HFFc6 (cell line): ENCODE results near the gene SLC13A3. TPM values are rescaled to one million over a fixed set of nuclear protein-coding genes. Genes with fewer than 3 reads are reported as not detected.

Experiments
- DNase-seq: peaks from one replicate; pipeline ENCODE4 v3.0.0-alpha.2; 2018
- H3K27ac Mint-ChIP-seq: 2 replicates; pipeline ENCODE4 v1.8.0; 2020; ENCODE audit warnings: mild to moderate bottlenecking, mixed read lengths
- H3K27me3 Mint-ChIP-seq: 2 replicates; pipeline ENCODE4 v1.8.0; 2021; ENCODE audit warnings: mild to moderate bottlenecking, moderate library complexity, mixed read lengths; ENCODE audit not compliant: insufficient read depth
- H3K36me3 Mint-ChIP-seq: 2 replicates; pipeline ENCODE4 v1.8.0; 2021; ENCODE audit warnings: low read depth, mixed read lengths
- H3K4me1 Mint-ChIP-seq: 2 replicates; pipeline ENCODE4 v1.8.0; 2020; ENCODE audit warnings: low read depth, mixed read lengths
- H3K4me3 Mint-ChIP-seq: 2 replicates; pipeline ENCODE4 v1.8.0; 2020; ENCODE audit warnings: mild to moderate bottlenecking, moderate library complexity, mixed read lengths
- H3K9me3 Mint-ChIP-seq: 2 replicates; pipeline ENCODE4 v1.8.0; 2020; ENCODE audit warnings: mild to moderate bottlenecking, mixed read lengths
- total RNA-seq, 6 experiments: library from RNA; stranded (reverse); fragmentation: NEBNext Ultra II Directional; extraction: Animal tissue kit (Norgen Biotek cat#: 25700); gene quantifications; 2 replicates in 1 of 6; 3 replicates in 5 of 6; pipeline ENCODE4 v1.2.3, GENCODE V29; 2021
- TF ChIP-seq, protein P1 (sequence below): fragments of 200-600 bp; sonication (generic); IDR thresholded peaks from 2 replicates; pipeline ENCODE4 v1.5.0; 2021; ENCODE audit warnings: antibody characterized with exemption, mild to moderate bottlenecking

SLC13A3 gene
- total RNA-seq, 6 experiments from 2014 or later: 2.3 to 3.5 (median 2.7) TPM

GRCh38 chr20:46584508-46584907 is 66.8 kb downstream of the SLC13A3 start:
- no peak overlapping the region for H3K27ac Mint-ChIP-seq
- no peaks in the 10 kb centered on the region for H3K9me3 Mint-ChIP-seq
- TF ChIP-seq, protein P1, sequence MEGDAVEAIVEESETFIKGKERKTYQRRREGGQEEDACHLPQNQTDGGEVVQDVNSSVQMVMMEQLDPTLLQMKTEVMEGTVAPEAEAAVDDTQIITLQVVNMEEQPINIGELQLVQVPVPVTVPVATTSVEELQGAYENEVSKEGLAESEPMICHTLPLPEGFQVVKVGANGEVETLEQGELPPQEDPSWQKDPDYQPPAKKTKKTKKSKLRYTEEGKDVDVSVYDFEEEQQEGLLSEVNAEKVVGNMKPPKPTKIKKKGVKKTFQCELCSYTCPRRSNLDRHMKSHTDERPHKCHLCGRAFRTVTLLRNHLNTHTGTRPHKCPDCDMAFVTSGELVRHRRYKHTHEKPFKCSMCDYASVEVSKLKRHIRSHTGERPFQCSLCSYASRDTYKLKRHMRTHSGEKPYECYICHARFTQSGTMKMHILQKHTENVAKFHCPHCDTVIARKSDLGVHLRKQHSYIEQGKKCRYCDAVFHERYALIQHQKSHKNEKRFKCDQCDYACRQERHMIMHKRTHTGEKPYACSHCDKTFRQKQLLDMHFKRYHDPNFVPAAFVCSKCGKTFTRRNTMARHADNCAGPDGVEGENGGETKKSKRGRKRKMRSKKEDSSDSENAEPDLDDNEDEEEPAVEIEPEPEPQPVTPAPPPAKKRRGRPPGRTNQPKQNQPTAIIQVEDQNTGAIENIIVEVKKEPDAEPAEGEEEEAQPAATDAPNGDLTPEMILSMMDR: no peak

DNA sequence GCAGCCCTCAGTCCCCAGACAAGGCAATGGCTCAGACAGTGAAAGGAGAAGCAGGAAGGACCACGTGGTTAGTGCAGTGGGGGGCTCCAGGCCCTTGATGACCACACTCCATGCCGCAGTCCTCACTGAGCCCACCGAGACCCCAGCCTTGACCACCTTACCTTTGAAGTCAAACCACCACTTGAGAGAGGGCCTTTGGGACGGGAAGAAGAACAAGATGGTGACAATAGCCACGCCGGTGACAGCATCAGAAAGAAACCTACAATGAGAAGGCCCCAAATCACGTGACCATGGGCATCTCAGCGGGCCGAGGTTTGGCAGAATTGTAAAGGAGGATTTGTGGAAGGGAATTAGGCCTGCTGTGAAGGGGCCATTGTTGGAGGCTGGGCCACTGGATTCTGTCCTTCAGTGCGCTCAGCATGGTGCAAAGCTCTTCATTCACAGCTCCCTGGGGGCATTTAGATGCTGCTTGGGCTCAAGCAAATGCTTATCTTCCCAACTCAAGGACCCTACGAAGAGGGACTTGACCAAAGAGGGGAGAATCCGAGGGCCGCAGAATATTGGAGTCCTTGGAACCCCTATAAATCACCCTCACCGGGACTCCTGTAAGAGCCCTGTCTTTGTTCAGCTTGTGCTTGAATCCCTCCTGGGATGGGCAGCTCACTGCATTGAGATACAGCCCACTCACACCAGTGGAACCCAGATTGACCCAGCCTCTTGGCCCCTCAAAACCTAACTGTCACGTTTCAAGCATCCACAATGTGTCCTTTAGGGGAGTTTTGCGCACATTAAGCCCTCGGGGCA is 67.6 kb downstream of the SLC13A3 start:
- Mint-ChIP-seq H3K9me3 (no peaks in the 10 kb centered on the region), H3K27ac (no peak overlapping the region), H3K27me3 (peaks cover 5% of the 10 kb centered on the region; the same call in 1 of the 2 replicates), H3K4me1 (no peaks in the 10 kb centered on the region), H3K36me3 (no peaks in the 10 kb centered on the region), H3K4me3 (no peak overlapping the region)
- TF ChIP-seq, protein P1: no peak
- no peak for DNase-seq

More at GRCh38 chr20:46584508-46584907, 66.8 kb downstream of the SLC13A3 start:
- Mint-ChIP-seq H3K4me1 (no peaks in the 10 kb centered on the region), H3K4me3 (no peak overlapping the region), H3K36me3 (no peaks in the 10 kb centered on the region), H3K27me3 (peaks cover 5% of the 10 kb centered on the region; the same call in 1 of the 2 replicates)
- no peak for DNase-seq

DNA sequence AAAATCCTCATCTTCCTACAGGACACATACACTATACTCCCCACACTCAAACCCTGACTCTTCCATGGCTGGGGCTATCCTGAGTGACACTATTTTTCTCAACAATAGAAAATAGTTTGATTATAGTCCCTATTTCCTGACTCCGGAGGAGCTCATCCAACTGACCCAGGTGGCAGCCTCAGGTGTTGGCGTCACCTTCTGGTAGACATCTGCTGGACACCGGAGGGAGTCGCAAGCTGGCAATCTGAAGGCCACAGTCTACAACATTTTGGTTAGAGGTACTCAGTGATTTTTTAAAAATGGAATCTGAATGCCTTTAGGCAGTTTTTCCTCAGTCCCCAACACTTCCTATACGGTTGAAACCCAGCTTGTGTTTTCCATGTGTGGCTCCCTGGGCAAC is 68.6 kb downstream of the SLC13A3 start:
- Mint-ChIP-seq H3K4me3 (no peak overlapping the region), H3K4me1 (no peaks in the 10 kb centered on the region), H3K9me3 (no peaks in the 10 kb centered on the region), H3K27me3 (peaks cover 5% of the 10 kb centered on the region; the same call in 1 of the 2 replicates), H3K27ac (no peak overlapping the region), H3K36me3 (no peaks in the 10 kb centered on the region)
- no peak for DNase-seq
- TF ChIP-seq, protein P1: no peak

DNA sequence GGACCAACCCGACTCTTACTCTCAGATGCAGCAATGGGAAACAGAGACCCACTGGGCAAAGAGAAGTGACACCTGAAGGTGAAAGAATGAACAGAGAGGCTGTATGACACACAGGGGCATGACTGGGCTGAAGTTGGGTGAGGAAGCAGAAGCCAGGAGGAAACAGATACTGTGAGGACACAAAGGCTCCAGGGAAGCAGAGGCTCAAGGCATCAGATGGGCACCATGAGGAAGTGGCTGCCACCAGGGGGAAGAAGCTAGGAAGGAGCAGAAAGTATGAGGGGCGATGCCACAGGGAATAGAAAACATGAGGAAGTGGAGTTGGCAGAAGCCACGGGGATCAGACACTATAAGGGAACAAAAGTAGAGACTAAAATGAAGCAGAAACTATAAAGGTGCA is 69.9 kb downstream of the SLC13A3 start:
- no peak overlapping the region for H3K27ac Mint-ChIP-seq
- no peak for DNase-seq
- H3K9me3 Mint-ChIP-seq: no peaks in the 10 kb centered on the region
- no peak overlapping the region for H3K4me3 Mint-ChIP-seq
- TF ChIP-seq, protein P1: no peak
- no peaks in the 10 kb centered on the region for H3K4me1 Mint-ChIP-seq
- peaks cover 5% of the 10 kb centered on the region; the same call in 1 of the 2 replicates for H3K27me3 Mint-ChIP-seq
- no peaks in the 10 kb centered on the region for H3K36me3 Mint-ChIP-seq

GRCh38 chr20:46580613-46581205 is 70.5 kb downstream of the SLC13A3 start:
- Mint-ChIP-seq H3K27me3 (peaks cover 5% of the 10 kb centered on the region; the same call in 1 of the 2 replicates), H3K4me1 (no peaks in the 10 kb centered on the region), H3K9me3 (no peaks in the 10 kb centered on the region), H3K27ac (no peak overlapping the region), H3K36me3 (no peaks in the 10 kb centered on the region), H3K4me3 (no peak overlapping the region)
- TF ChIP-seq, protein P1: no peak
- DNase-seq: no peak
